Stimulated activated CD8-positive, alpha-beta memory T cell treated with anti-CD3 and anti-CD28 coated beads, Interleukin-7, amount 100 ng/mL, for 1 hour (primary cell): ENCODE data around the gene ELMO2.

Source experiments
- DNase-seq, 2 donors: peaks; one replicate each; pipeline ENCODE4 v3.0.0-alpha.2; 2020; ENCODE audit warnings: low read depth in 2 of 2

Gene ELMO2

DNA sequence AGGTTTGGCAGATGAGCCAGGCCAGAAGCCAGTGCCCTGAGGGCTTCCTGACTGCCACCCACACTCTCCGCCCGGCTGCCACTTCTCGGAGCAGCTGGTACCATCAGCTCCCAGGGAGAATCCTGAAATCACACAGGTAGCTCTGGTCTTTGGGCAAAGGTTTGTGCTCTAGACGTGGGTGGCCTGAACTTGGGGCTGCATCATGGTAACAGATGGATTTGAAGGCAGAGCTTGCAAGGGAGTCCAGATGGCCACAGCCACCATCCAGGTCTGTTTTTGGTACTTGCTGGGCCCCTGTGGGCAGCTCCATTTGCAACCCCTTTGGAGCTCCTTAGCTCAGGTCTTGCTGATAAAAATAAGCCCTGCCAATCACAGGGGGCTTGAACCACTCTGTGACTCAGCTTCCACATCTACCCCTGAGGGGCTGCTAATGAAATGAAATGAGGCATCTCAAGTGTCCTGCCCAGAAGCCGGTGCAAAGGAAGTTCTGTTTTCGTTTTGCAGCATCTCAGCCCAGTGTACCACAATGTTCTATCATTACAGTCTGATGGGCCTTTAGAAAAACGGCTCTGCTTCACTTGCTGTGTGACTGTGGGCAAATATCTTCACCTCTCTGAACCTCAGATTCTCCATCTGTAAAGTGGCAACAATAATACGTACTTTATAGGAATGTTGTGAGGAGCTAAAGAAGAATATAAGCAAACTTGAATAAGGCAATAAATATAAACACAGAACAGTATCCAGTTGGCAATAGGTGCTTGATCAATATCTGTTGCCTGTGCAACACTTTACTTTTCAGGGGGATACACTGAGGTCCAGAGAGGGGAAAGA is 73.0 kb downstream of the ELMO2 start:
- DNase-seq: no peak

DNA sequence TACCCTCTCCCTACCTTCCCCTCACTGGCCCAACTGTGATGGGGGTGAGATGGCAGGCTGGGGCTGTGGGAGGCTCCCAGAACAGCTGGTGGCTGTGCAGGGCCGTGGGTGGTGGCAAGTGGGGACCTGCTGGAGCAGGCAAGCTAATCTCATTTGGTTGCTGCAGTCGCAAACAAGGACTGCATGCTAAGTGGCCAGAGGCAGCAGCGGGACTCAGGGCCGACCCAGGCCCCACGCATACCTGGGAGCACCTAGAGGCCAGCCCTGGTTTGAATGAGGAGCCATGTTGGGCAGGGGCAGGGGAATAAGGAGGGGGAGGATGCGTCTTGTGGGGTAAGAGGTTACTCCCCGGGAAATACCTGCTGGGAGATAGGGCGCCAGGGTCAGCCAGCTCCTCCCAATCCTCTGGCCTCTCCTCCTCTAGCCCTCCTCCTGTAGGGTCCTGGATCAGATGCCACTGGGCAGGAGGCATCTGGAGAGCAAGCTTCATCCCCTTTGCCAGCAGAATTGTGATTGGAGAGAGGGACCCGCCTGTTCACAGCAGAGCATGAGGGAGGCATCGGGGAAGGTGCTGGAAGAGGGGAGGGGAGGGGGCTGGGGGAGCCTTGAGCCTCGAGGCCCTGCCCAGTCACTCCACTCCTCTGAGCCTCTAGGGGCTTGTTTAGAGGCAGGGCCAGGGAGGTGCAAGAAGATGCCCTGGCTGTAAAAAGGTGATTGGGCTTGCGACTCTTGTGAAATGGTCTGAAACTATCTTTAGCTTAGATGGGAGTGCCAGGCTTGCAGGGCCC is 73.8 kb downstream of the ELMO2 start:
- no peak for DNase-seq

DNA sequence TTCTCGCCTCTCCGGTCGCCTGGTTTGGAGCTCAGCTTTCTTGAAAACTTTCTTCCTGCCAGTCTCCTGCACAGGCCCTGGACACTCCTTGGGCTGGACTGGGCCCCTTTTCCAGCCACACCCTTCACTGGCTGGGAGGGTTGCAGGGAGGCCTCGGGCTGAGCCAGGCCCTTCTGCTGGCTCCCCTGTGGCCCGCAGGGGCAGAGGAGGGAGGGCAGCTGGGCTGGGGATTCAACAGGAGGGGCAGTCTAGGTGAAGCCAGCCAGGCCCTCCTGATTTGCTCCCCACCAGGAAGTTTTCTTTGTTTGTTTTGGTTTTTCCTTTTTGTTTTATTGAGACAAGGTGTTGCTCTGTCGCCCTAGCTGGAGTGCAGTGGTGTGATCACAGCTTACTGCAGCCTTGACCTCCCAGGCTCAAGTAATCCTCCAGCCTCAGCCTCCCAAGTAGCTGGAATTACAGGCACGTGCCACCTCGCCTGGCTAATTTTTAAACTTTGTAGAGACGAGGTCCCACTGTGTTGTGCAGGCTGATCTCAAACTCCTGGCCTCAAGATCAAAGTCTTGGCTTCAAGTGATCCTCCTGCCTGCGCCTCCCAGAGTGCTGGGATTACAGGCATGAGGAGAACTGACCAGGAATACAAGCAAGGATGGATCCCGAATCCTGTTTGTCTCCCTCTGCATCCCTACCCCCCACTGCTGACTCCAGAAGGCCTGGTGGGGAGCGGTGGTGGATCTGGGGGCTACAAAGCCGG is 74.6 kb downstream of the ELMO2 start:
- no peak for DNase-seq

DNA sequence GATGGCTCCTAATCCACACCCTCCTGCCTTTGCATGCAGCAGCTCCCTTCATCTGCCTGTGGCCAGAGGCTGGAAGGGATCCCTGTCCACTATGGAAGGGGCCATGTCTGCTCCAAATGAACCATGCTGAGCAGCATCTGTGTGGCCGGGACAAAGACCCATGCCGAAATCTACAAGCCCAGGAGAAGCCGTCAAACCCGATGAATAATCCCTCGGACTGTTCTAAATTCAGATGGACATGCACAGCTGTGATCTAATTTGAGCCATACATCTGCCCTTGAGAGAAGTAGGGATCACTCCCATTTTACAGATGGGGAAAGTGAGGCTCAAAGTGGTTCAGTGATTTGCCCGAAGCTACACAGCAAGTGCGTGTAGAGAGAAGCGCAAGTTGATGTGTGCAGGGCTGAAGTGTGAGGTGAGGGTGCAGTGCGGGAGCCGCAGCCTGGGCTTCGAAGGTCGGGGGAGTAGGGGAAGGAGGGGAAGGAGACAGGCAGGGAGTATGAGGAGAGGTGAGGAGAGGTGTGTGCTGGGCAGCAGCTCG is 75.5 kb downstream of the ELMO2 start:
- no peak for DNase-seq

DNA sequence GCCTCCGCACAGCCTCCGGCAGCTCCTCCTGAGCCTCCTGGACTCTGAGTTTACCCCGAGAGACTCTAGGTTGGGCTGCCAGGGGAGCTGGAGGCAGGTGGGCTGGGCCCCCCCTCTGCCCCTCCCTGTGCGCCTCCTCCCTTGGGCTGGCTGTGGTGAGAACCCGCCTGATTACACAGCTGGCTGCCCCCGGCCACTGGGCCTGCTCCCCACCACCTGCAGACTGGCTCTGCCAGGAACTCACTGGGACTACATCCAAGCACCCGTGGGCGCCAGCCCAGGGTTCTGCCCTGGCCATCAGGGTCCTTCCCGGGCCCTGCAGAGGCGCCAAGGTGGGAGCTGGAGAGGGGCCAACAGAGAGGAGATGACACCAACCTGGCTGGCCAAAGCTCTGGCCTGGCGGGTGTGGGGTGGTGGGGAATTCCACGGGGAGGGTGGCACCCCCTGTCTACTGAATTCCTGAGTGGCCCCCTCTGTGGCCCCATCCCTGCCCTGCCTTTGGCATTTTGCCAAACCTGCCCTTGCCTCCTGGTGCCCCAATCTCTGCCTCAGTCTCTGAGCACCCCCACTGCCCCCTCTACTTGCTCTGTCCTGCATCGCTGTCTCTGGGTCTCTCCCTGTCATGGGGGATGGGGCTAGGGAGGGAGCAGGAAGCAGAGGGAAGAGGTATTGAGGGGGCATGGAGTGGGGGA is 76.2 kb downstream of the ELMO2 start:
- no peak for DNase-seq

DNA sequence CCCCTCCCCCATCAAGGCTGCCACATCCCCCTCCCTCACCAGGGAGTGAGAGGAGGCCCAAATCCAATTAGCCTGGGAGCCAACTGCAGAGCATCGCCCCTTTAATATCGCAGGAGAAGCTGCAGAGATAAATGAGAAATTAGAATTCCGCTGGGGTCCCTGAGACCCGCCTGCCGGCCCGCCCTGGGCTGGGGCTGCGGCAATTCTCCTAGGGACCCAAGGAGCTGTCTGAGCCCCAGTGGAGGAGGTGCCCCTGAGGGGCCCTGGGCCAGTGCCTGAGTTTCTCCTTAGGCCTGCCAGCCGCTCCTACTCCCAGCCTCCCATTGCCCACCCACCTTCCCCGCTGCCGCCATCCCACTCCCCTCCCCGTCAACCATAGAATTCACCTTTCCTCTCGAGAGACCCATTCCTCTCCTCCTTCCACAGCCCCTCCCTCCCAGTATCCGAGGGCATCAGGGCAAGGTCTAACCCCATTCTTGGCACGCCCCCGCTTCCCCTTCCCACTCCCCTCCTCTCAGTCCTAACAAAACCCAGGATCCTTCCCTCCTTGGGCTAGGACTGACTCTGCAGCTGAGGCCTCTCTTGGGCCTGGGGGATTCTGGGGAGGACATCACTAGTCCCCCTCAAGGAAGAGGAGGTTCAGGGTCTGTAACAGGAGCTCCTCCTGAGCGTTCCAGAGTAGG is 78.1 kb downstream of the ELMO2 start:
- no peak for DNase-seq

DNA sequence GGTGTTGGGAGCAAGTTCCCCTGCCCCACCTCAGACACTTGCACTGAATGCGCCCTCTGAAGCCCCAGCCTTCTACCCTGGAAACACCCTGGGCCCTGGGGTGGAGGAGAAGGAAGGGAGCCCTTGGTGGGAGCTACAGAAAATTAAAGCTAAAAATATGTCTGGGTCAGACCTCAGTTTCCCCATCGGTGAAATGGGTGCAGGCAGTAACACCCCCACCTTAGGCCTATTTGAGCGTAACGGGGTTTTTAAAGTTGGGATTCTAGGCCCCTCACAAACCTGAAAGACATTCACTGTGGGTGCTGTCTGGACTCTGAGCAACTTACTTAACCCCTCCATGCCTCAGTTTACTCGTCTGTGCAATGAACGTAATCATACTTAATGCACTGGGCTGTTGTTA is 78.9 kb downstream of the ELMO2 start:
- DNase-seq: no peak

DNA sequence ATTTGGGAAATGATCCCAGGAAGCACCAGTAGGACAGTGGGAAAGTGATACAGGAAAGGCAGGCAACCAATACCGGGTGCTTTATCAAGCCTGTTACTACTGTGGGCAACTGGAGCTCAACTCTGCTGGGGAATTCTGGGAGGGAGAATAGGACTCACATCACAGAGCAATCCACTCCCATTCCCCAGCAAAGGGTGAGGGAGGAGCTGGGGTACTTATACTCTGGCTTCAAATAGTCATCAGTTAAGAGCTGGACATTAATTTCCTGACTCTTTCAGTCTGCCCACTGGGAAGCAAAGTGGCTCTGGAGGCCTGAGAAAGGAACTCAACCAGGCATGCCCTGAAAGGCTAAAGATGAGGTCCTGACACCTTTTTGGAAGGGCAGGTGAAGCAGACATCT is 80.6 kb downstream of the ELMO2 start:
- no peak for DNase-seq

DNA sequence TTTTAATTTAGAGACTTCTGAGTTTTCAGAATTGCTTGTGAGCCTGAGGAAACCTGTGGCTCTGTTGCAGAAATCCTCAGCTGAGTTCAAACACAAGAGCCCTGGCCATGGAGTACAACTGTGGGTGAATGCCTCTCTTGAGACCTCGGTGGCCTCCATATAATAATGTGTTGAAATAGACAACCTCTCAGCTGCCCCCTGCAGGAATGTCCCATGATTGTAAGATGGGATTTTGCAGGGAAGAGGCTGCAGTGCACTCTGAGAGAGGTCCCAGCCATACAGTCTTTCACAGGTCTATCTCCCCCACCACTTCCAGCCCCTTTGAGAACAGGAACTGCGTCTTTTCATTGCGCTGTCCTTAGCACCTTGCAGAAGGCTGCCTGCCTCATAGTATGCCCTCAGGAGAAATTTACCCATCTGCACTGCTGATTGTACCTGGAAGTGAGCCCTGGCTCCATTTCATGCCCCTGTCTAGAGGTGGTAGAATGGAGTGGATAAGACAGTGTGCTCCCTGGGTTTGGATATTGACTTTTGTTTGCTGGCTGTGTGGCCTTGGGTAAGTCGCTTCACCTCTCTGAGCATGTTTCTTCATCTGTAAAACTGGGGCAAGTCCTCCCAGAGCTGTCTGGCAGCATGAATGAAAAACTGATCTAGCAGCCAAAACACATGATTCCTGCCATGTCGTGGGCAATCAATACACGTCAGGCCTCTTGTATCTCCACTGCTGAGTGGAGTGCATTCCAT is 81.3 kb downstream of the ELMO2 start:
- DNase-seq: no peak

DNA sequence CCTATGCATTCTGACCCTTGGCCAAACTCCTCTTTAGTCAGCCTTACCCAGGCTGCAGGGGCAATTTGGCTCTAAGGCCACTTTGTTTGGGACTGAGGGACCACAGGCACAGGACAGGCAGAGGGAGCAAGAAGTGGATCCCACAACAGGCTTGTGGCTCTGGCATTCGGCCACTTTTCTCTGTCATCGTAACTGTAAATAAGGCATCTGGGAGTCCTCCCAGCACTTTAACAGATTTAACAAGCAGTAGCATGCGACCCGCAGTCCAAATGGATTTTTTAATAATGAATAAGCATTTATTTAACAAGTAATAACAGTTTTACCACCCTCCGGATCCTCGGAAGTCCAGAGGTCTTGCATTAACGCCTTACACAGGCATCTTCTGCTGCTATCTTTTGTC is 82.0 kb downstream of the ELMO2 start:
- no peak for DNase-seq

DNA sequence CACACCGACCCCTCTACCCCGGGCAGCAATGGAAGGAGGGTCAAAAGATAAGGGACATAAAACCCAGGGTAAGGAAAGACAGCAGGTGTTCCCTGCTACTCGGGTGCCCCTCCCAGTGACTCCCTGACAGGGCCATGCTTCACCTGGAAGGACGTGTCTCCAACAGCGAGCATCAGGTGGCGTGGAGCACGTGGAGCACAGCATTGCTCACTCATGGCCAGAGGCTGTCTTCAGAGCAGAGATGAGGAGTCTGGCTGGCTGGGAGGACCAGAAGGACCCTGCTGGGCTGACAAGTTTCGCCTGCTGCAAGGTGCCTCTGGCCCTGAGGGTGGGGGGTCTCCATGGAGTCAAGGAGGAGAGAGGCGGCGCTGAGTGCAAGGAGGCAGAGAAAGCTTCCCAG is 82.9 kb downstream of the ELMO2 start:
- no peak for DNase-seq

DNA sequence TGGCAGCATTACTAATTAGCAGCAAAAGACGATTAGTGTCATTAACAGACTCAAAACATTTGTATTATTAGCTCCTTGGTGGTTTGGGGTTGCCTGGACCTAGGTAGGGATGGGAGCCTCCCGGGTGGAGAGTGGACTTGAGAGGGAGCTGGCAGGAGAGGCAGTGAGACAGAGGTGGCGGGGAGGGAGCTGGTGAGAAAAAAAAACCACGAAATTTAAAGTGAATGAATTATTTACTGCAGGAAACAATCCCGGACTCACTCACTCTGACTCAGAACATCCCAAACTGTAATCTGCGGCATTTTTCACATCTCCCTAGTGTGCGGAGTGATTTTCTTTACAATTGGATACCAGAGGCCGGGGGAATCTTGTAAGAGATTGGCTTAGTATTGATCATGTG is 83.8 kb downstream of the ELMO2 start:
- no peak for DNase-seq

DNA sequence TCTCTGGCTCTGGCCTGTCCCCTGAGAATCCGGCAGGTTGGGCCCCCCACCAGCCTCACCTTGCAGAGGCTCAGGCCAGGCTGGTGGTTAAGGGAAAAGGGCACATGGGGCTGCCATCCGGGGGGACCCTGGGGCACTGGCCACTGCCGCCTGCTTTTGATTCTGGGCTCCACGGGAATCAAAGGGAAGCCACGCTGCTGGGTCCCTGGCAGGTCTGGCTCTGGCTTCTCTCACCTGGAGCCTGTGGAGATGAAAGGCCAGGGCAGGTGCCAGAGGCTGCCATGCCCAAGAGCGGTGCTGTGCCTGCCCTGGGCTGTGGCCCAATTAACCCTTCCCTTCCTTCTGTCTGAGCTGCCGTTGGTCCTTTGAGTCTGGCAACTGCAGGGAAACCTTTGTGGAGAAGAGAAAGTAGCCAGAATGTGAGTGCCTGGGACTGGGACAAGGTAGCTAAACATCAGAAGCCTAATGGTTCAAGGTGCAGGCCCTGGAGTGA is 88.7 kb downstream of the ELMO2 start:
- no peak for DNase-seq

DNA sequence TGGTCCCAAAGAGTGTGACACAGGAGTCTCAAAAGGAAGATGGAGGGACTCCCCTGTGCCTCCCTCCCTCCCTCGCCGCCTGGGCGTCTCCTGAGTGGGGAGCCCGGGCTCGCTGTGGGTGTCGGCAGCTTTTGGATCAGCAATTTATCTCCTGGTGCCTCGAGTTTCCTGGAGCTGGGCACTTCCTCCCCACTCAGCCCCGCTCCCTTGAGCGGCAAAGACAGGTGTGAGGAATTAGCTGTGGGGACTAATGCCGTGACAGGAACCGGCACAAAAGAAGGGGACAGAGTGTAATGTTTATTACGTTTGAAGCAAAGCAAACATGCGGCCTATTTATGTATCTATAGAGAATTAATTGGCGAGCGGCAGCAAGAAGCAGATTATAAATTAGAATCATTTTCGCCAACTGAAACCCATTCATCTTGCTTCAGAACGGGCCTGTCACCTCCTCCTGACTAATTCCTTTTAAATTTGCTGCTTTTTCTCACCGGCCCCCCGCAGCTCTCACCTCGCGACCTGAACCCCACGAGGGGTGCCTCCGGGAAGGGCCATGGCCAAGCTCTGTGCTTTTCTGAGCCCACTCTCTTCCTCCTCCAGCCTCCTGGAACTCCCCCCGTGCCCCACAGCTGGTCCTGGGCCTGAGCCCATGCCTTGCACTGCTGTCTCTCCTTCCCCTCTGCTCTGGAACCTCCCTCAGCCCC is 89.3 kb downstream of the ELMO2 start:
- DNase-seq: no peak
